Activated CD4-positive, alpha-beta T cell treated with anti-CD3 and anti-CD28 coated beads for 1 hour (primary cell): ENCODE data around the gene LRRK1.

Experiments
- DNase-seq: peaks from one replicate; pipeline ENCODE4 v3.0.0-alpha.2; 2020

The LRRK1 gene

GRCh38 chr15:100918690-100919480 lies at the start of gene LRRK1:
Gene LRRK1 (plus strand): TSS chr15:100919357. CDS start chr15:100924633, 5,276 bp downstream.
- no peak for DNase-seq

DNA sequence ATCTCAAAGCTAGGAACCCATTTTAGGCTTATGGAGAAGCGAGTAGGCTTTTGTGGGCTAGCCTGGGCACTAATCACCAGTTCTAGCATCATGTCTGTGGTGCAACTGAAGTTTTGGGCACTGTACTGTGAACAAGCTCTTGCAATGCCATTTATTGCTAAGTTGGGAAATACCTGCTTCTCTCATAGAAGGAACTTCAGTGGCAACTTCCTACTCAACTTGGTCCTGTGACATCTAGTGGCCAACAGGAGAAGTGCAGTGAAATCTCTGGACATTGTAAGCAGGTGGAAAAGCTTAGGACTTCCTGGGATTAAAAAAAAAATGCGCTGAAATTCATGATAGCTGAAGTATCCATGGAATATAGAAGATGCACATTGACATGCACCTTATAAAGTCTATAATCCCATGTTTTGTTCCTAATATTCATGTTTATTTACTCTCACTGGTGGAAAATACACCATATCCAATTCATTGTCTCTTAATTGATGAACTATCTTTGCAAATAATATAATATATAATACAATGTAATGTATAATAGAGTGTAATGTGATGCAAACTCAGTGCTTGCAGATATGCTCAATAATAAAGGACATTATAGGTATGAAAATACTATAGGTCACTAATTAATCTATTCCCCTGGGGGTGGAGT lies 46.0 kb upstream of the LRRK1 start:
- peak; percentile 13 for DNase-seq

GRCh38 chr15:100875495-100875894 lies 43.7 kb upstream of the LRRK1 start:
- no peak for DNase-seq

- no peak for DNase-seq
Measured at GRCh38 chr15:100875976-100876375, 43.2 kb upstream of the LRRK1 start.

- no peak for DNase-seq
Measured at GRCh38 chr15:100877551-100877950, 41.6 kb upstream of the LRRK1 start.

DNA sequence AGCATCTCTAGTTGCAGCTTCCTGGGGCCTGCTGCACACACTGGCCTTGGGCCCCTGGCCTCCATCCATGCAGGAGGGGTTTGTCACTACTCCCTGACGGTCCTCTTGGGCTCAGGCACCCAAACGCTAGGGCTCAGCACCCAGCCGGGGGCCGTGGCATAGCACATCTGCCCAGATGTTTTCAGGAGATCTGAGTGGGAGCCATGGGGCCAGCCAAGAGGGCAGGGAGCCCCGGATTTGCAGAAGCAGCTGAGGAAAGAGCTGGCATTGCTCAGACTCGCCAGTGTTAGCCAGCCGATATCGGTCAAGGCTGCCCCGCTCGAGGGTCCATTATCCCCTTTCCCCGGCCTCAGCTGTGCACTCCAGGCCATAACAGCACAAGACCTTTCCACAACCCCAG lies 41.0 kb upstream of the LRRK1 start:
- DNase-seq: no peak

GRCh38 chr15:100878648-100879047 lies 40.5 kb upstream of the LRRK1 start:
- DNase-seq: no peak

DNA sequence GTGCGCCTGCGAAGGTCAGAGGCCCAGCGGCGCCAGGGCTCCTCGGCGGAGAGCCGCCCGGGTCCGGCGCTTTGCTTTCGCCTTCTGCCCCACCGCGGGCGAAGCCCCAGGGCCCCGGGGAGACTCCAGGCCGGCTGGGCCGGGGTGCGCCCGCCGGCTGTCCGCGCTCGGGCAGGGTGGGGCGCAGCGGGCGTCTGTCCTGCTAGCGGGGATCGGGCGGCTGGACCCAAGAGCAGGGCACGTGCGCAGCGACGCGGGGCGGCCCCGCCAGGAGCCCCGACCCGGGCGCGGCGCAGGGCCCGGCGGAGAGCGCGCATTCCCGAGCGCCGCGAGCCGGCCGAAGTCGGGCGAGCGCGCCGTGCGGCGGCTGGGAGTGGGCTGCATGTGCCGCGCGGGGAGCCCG lies 40.1 kb upstream of the LRRK1 start:
- DNase-seq: no peak

DNA sequence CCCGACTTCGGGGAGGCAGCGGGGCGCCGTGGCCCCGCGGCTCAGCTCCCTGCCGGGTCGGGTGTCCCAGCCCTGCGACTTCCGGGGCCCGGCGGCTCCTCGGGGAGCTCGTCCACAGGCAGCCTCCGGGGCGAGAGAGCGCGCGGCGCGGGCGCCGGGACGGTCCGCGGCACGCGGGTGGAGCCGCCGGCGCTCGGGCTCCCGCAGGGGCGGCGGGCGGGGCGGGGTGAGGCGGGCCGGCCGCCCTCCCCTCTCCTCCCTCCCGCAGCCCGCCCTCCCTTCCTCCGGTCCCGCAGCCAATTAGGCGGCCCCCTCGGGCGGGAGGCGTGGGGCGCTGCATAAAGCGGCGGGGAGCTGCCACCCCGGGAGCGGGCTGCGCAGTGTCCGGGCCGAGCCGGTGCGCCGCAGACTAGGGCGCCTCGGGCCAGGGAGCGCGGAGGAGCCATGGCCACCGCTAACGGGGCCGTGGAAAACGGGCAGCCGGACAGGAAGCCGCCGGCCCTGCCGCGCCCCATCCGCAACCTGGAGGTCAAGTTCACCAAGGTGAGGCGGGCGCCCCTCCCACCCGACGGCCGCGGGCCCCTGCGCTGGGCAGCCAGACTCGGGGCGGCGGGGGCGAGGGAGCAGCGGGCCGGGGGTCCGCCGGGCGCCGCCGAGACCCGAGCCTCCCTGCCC lies 39.6 kb upstream of the LRRK1 start, which contains the start of gene ALDH1A3:
TSS of gene ALDH1A3 (plus strand) at position 368 of the 675 bp plus-strand sequence. CDS start at position 445, 77 bp downstream.
- DNase-seq: no peak

DNA sequence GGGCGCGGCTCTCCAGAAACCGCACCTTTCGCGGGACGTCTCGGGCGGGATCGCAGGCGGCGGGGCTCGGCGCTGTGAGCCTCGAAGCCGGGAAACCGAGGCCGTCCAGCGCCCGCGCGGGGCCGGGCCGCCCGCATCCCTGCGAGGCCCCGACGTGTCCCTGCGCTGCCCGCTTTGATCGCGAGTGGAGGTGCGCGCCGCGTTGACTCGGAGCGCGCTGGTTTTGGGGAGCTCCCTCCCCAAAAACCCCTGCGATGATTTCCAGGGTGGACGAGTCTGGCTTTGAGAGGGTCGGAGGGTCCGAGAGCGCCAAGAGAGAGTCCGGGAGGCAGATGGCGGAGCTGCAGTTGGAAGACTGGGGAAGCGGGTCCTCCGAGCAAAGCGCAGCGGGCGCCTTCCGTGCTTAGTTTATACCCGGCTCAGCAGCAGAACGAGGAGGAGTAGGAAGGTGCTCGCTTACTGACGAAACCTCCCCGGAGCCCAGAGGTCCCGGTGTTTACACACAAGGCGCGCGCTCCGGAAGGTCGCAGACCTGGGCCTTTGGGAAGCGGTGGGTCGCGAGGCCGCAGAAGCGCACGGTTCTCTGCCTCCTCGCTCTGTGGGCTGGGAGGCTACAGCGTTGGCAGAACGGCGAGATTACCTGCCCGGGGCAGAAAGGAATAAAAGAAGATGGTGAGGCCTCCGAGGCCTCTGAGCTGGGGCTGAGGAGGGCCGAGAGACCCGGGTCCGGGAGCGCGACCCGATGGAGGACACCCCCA lies 38.8 kb upstream of the LRRK1 start:
- no peak for DNase-seq

DNA sequence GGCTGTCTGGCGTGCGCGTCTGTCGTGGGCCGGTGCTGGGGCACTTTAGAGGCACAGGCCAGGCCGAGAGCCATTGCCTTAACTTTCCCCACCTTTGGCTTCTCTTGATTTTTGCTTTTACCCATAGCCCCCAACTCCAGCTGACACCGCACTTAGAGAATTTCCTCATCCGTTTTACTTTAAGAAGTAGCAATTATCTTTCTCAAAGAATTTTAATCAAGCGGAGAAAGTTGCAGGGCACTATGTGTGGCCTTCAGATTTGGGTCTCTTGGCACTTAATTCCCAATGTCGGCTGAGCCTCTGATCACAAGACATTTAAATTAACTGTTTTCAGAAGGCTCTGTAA lies 38.3 kb upstream of the LRRK1 start:
- DNase-seq: no peak

DNA sequence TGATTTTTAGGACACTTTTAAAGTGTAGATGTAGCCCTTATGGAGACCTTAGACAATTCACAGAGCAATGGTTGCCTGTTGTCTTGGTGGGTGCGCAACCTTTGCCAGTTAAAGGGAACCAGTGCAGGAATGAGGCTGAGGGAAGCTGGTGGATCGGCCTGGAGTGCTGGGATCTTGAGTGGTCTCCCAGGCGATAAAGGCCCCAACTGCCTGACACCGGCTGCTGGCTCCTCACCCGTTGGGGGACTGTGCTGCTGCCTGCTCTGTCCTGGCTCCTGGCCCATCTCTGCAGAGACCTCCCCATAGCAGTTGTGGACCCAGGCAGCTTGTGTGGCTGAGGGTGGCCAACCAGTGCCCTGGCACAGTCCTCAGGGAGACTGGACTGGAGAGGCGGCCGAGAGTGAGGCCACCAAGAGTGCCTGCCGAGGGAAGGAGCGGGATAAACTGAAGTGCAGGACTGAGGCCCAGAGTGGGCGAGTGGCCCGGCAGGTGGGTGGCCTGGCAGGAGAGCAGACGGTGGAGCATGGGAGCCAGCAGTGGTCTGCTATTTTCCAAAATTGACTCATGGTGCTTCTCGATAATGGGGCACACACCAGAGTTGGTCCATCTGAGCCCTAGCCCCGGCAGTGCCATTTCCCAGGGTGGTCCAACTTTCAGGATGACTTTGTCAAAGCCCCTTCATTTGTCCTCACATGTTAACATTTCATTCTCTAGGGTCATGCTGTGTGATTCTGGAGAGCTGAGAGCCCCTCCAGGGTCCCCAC lies 37.4 kb upstream of the LRRK1 start:
- no peak for DNase-seq

DNA sequence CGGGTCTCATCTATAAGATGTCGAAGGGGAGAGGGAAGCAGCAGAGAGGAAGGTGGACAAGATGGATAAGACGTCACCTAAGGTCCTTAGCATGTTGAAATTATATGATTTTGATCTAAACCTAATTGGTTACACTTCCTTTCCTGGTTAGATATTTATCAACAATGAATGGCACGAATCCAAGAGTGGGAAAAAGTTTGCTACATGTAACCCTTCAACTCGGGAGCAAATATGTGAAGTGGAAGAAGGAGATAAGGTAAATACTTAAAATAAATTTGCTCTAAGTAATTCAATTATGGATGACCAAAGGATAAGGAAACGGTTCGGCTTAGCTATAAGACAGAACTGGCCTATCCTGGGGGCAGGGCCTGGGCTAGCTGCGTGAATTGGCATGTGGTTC lies 34.0 kb upstream of the LRRK1 start:
- DNase-seq: no peak

DNA sequence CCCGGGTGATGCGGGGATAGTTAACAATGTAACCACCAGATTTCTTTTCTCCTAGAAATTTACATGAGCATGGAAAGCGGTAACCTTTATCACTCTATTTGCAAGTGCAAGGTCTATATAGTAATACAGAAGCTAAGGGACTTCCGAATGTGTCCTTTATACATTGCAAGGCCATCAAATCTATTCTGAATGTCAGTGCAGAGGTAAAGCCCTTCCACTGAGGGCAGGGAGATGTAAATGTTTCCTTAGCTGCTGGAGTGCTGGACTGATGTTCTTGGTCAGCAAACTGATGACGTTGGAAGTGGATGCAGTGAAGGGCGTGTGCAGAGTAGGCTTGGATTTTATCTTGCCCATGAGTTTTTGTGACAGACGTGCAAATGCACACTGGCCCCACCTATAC lies 33.3 kb upstream of the LRRK1 start:
- DNase-seq: no peak

GRCh38 chr15:100887211-100887913 lies 31.8 kb upstream of the LRRK1 start:
- no peak for DNase-seq

- DNase-seq: no peak
Measured at GRCh38 chr15:100889385-100890050, 29.6 kb upstream of the LRRK1 start.

DNA sequence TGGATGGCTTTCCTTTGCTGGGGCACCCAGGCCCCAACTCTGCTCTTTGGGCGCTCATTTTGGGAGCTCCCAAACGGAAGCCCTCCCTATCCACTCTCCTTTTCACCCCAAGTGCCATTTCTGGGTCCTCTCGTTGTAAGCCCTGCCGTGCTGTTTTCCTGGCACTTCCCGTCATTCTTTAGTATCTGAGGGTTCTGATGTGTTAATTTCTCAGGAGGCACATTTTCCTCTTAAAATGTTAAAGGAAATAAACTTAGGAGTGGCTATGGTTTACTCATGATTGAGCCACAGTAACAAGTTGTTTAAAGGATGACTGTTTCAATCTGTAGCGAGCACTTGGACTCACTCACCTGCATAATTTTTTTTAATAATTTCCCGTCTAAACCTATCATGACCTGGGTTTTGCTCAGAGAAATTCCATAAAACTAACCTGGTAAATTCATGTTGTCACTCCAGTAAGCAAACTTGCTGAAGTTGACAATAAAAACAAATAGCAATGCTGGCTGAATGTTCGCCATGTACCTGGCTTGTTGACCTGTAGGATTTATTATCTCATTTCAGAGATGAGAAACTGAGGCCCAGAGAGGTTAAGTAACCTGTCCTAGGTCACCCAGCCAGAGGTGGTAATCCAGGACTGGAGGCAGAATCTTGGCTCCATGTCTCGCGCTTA lies 29.0 kb upstream of the LRRK1 start:
- DNase-seq: no peak

- DNase-seq: no peak
Measured at GRCh38 chr15:100890850-100891249, 28.3 kb upstream of the LRRK1 start.

- DNase-seq: no peak
Measured at GRCh38 chr15:100891307-100892012, 27.7 kb upstream of the LRRK1 start.

- no peak for DNase-seq
Measured at GRCh38 chr15:100892013-100892355, 27.2 kb upstream of the LRRK1 start.
